ENCODE results near the gene PXMP4.
"Not testable (repeated sequence)": the region's sequence is repeated elsewhere in the genome, so short reads cannot be mapped to it uniquely, and the experiment has no call there.

Gene PXMP4

GRCh38 chr20:33701629-33702450 lies 18.3 kb downstream of the PXMP4 start:
- Histone ChIP-seq H3K4me1 (ENCODE audit: control insufficient read depth, insufficient read depth, low read length) (no peaks in the 10 kb centered on the region), H3K27ac (ENCODE audit: low read depth, low read length) (no peak overlapping the region), H3K9me3 (ENCODE audit: control insufficient read depth, insufficient read depth, low read depth, low read length) (peaks cover 38% of the 10 kb centered on the region), H3K36me3 (ENCODE audit: control insufficient read depth, insufficient read depth, low read length) (no peaks in the 10 kb centered on the region), H3K9ac (ENCODE audit: low read length) (no peak overlapping the region), H3K27me3 (ENCODE audit: control insufficient read depth, insufficient read depth, low read length) (no peaks in the 10 kb centered on the region), H3K4me3 (ENCODE audit: low read depth, low read length) (no peak overlapping the region)

- H3K4me1 ChIP-seq (ENCODE audit: control insufficient read depth, insufficient read depth, low read length); H3K4me3 ChIP-seq (ENCODE audit: low read depth, low read length); H3K27me3 ChIP-seq (ENCODE audit: control insufficient read depth, insufficient read depth, low read length); H3K36me3 ChIP-seq (ENCODE audit: control insufficient read depth, insufficient read depth, low read length); H3K27ac ChIP-seq (ENCODE audit: low read depth, low read length); H3K9ac ChIP-seq (ENCODE audit: low read length): not testable (repeated sequence)
- H3K9me3 ChIP-seq (ENCODE audit: control insufficient read depth, insufficient read depth, low read depth, low read length): peaks cover 38% of the 10 kb centered on the region
Measured at GRCh38 chr20:33700696-33701441, 19.2 kb downstream of the PXMP4 start.

- H3K4me3 ChIP-seq (ENCODE audit: low read depth, low read length); H3K36me3 ChIP-seq (ENCODE audit: control insufficient read depth, insufficient read depth, low read length); H3K27ac ChIP-seq (ENCODE audit: low read depth, low read length); H3K9ac ChIP-seq (ENCODE audit: low read length); H3K27me3 ChIP-seq (ENCODE audit: control insufficient read depth, insufficient read depth, low read length); H3K4me1 ChIP-seq (ENCODE audit: control insufficient read depth, insufficient read depth, low read length): not testable (repeated sequence)
- H3K9me3 ChIP-seq (ENCODE audit: control insufficient read depth, insufficient read depth, low read depth, low read length): peaks cover 34% of the 10 kb centered on the region
Measured at GRCh38 chr20:33698966-33699365, 21.1 kb downstream of the PXMP4 start.

GRCh38 chr20:33697129-33697528 lies 23.0 kb downstream of the PXMP4 start:
- H3K27me3 ChIP-seq (ENCODE audit: control insufficient read depth, insufficient read depth, low read length): no peaks in the 10 kb centered on the region
- H3K27ac ChIP-seq (ENCODE audit: low read depth, low read length): no peak overlapping the region
- H3K36me3 ChIP-seq (ENCODE audit: control insufficient read depth, insufficient read depth, low read length): no peaks in the 10 kb centered on the region
- no peak overlapping the region for H3K4me3 ChIP-seq (ENCODE audit: low read depth, low read length)
- no peak overlapping the region for H3K9ac ChIP-seq (ENCODE audit: low read length)
- peaks cover 6% of the 10 kb centered on the region for H3K4me1 ChIP-seq (ENCODE audit: control insufficient read depth, insufficient read depth, low read length)
- H3K9me3 ChIP-seq (ENCODE audit: control insufficient read depth, insufficient read depth, low read depth, low read length): peaks cover 22% of the 10 kb centered on the region

- Histone ChIP-seq H3K9me3 (ENCODE audit: control insufficient read depth, insufficient read depth, low read depth, low read length) (peaks cover 17% of the 10 kb centered on the region), H3K4me1 (ENCODE audit: control insufficient read depth, insufficient read depth, low read length) (peaks cover 6% of the 10 kb centered on the region), H3K36me3 (ENCODE audit: control insufficient read depth, insufficient read depth, low read length) (no peaks in the 10 kb centered on the region), H3K27me3 (ENCODE audit: control insufficient read depth, insufficient read depth, low read length) (no peaks in the 10 kb centered on the region), H3K27ac (ENCODE audit: low read depth, low read length) (no peak overlapping the region), H3K4me3 (ENCODE audit: low read depth, low read length) (no peak overlapping the region), H3K9ac (ENCODE audit: low read length) (no peak overlapping the region)
Measured at GRCh38 chr20:33696448-33696847, 23.7 kb downstream of the PXMP4 start.

- H3K9ac ChIP-seq (ENCODE audit: low read length): no peak overlapping the region
- H3K4me3 ChIP-seq (ENCODE audit: low read depth, low read length): no peak overlapping the region
- peaks cover 13% of the 10 kb centered on the region for H3K9me3 ChIP-seq (ENCODE audit: control insufficient read depth, insufficient read depth, low read depth, low read length)
- H3K36me3 ChIP-seq (ENCODE audit: control insufficient read depth, insufficient read depth, low read length): no peaks in the 10 kb centered on the region
- H3K27me3 ChIP-seq (ENCODE audit: control insufficient read depth, insufficient read depth, low read length): 0 out of 2 replicates have a peak, but pooled peaks cover under 1% of the 10 kb centered on the region
- H3K4me1 ChIP-seq (ENCODE audit: control insufficient read depth, insufficient read depth, low read length): peaks cover 12% of the 10 kb centered on the region
- no peak overlapping the region for H3K27ac ChIP-seq (ENCODE audit: low read depth, low read length)
Measured at GRCh38 chr20:33694639-33695012, 25.5 kb downstream of the PXMP4 start.

GRCh38 chr20:33693741-33694638 lies 26.1 kb downstream of the PXMP4 start:
- H3K4me1 ChIP-seq (ENCODE audit: control insufficient read depth, insufficient read depth, low read length): peaks cover 12% of the 10 kb centered on the region
- no peaks in the 10 kb centered on the region for H3K36me3 ChIP-seq (ENCODE audit: control insufficient read depth, insufficient read depth, low read length)
- no peak overlapping the region for H3K9ac ChIP-seq (ENCODE audit: low read length)
- no peak overlapping the region for H3K27ac ChIP-seq (ENCODE audit: low read depth, low read length)
- H3K9me3 ChIP-seq (ENCODE audit: control insufficient read depth, insufficient read depth, low read depth, low read length): peaks cover 13% of the 10 kb centered on the region
- H3K27me3 ChIP-seq (ENCODE audit: control insufficient read depth, insufficient read depth, low read length): peaks cover 7% of the 10 kb centered on the region; the same call in 1 of the 2 replicates
- no peak overlapping the region for H3K4me3 ChIP-seq (ENCODE audit: low read depth, low read length)

GRCh38 chr20:33693289-33693688 lies 26.8 kb downstream of the PXMP4 start:
- H3K27me3 ChIP-seq (ENCODE audit: control insufficient read depth, insufficient read depth, low read length): peaks cover 8% of the 10 kb centered on the region; the same call in 1 of the 2 replicates
- no peak overlapping the region for H3K27ac ChIP-seq (ENCODE audit: low read depth, low read length)
- H3K36me3 ChIP-seq (ENCODE audit: control insufficient read depth, insufficient read depth, low read length): no peaks in the 10 kb centered on the region
- H3K9me3 ChIP-seq (ENCODE audit: control insufficient read depth, insufficient read depth, low read depth, low read length): peaks cover 13% of the 10 kb centered on the region
- peaks cover 12% of the 10 kb centered on the region for H3K4me1 ChIP-seq (ENCODE audit: control insufficient read depth, insufficient read depth, low read length)
- H3K4me3 ChIP-seq (ENCODE audit: low read depth, low read length): no peak overlapping the region
- no peak overlapping the region for H3K9ac ChIP-seq (ENCODE audit: low read length)

- Histone ChIP-seq H3K36me3 (ENCODE audit: control insufficient read depth, insufficient read depth, low read length) (no peaks in the 10 kb centered on the region), H3K27me3 (ENCODE audit: control insufficient read depth, insufficient read depth, low read length) (peaks cover 8% of the 10 kb centered on the region; the same call in 1 of the 2 replicates), H3K4me1 (ENCODE audit: control insufficient read depth, insufficient read depth, low read length) (peaks cover 23% of the 10 kb centered on the region), H3K9ac (ENCODE audit: low read length) (no peak overlapping the region), H3K4me3 (ENCODE audit: low read depth, low read length) (no peak overlapping the region), H3K27ac (ENCODE audit: low read depth, low read length) (no peak overlapping the region), H3K9me3 (ENCODE audit: control insufficient read depth, insufficient read depth, low read depth, low read length) (no peaks in the 10 kb centered on the region)
Measured at GRCh38 chr20:33689973-33690372, 30.1 kb downstream of the PXMP4 start.

GRCh38 chr20:33689493-33689892 lies 30.6 kb downstream of the PXMP4 start:
- Histone ChIP-seq H3K36me3 (ENCODE audit: control insufficient read depth, insufficient read depth, low read length) (no peaks in the 10 kb centered on the region), H3K9ac (ENCODE audit: low read length) (no peak overlapping the region), H3K4me1 (ENCODE audit: control insufficient read depth, insufficient read depth, low read length) (peaks cover 28% of the 10 kb centered on the region), H3K4me3 (ENCODE audit: low read depth, low read length) (no peak overlapping the region), H3K9me3 (ENCODE audit: control insufficient read depth, insufficient read depth, low read depth, low read length) (no peaks in the 10 kb centered on the region), H3K27me3 (ENCODE audit: control insufficient read depth, insufficient read depth, low read length) (peaks cover 8% of the 10 kb centered on the region; the same call in 1 of the 2 replicates), H3K27ac (ENCODE audit: low read depth, low read length) (no peak overlapping the region)
